K562 (cell line): ENCODE results near the gene INPP5D. TPM values are rescaled to one million over a fixed set of nuclear protein-coding genes. Genes with fewer than 3 reads are reported as not detected.

Experiments used
- HMGXB4 ChIP-seq: sonication (generic); formaldehyde crosslinking; IDR thresholded peaks from 2 replicates; pipeline ENCODE4 v1.8.1; 2023; ENCODE audit warnings: mild to moderate bottlenecking, missing genetic modification reagents
- HOXB6 ChIP-seq: fragments of 250-450 bp; sonication (Bioruptor Pico); IDR thresholded peaks from 2 replicates; pipeline ENCODE4 v1.5.1; 2022; ENCODE audit warnings: mild to moderate bottlenecking, borderline replicate concordance
- MTA1 ChIP-seq: fragments of 450-650 bp; IDR thresholded peaks from 2 replicates; pipeline ENCODE4 v1.6.1; 2017; ENCODE audit warnings: borderline replicate concordance
- NCOA1 ChIP-seq: fragments of 450-650 bp; IDR thresholded peaks from 2 replicates; pipeline ENCODE4 v1.6.1; 2016; ENCODE audit warnings: low read depth
- SPI1 ChIP-seq: IDR thresholded peaks from 2 replicates; pipeline ENCODE4 v1.6.1; 2011; ENCODE audit warnings: low read depth, low read length, control low read depth, borderline replicate concordance
- ZEB2 ChIP-seq: fragments of 450-650 bp; IDR thresholded peaks from 2 replicates; pipeline ENCODE4 v1.6.1; 2016
- ZNF175 ChIP-seq: fragments of 200-800 bp; sonication (Bioruptor generic); IDR thresholded peaks from 2 replicates; pipeline ENCODE4 v1.6.1; 2016; ENCODE audit warnings: low read depth, mild to moderate bottlenecking, missing genetic modification characterization, missing compliant biosample characterization
- ZNF282 ChIP-seq: sonication (generic); formaldehyde crosslinking; IDR thresholded peaks from 2 replicates; pipeline ENCODE4 v1.8.1; 2023; ENCODE audit warnings: missing genetic modification reagents
- polyA plus RNA-seq, 8 experiments: library from polyadenylated mRNA; depleted of rRNA in 4 of 8; stranded (reverse) in 5 of 8; unstranded in 3 of 8; fragments of >200 nt; fragmentation: Nextera tagmentation in 2 of 8; fragmentation: Illumina TruSeq in 1 of 8; extraction: Ambion mirVana in 2 of 8; extraction: Trizol in 1 of 8; gene quantifications; 2 replicates each; pipeline versions ENCODE4 v1.2.1 to v1.2.3, GENCODE V29; 2011 to 2014; ENCODE audit warnings: inconsistent platforms in 1 of 8, missing spikeins in 1 of 8
- total RNA-seq, 7 experiments: library from RNA; depleted of rRNA in 6 of 7; stranded (reverse); fragments of >200 nt in 6 of 7; fragmentation: Illumina TruSeq in 2 of 7; extraction: Trizol in 2 of 7; gene quantifications; 2 replicates each; pipeline versions ENCODE4 v1.2.1 to v1.2.3, GENCODE V29; 2011 to 2021; ENCODE audit warnings: low replicate concordance in 1 of 7
- TF ChIP-seq, protein P1 (sequence below): fragments of 200-800 bp; sonication (Bioruptor generic); IDR thresholded peaks from 2 replicates; pipeline ENCODE4 v1.6.1; 2017; ENCODE audit warnings: missing genetic modification characterization, missing compliant biosample characterization
- TF ChIP-seq, protein P2 (sequence below): conservative IDR thresholded peaks from 2 replicates; pipeline ENCODE4 v1.6.1; 2011; ENCODE audit warnings: low read depth, mild to moderate bottlenecking, low read length; ENCODE audit not compliant: control insufficient read depth
- TF ChIP-seq, protein P3 (sequence below): fragments of 450-650 bp; IDR thresholded peaks from 2 replicates; pipeline ENCODE4 v1.7.1; 2018; ENCODE audit warnings: mild to moderate bottlenecking, low read depth; ENCODE audit not compliant: partially characterized antibody

The INPP5D gene
- total and polyA plus RNA-seq, 9 of the 15 experiments (the other 6 are each of a cell fraction or from before 2014, with no cell fraction given) = 0.55 to 6.2 (median 2.2) TPM

GRCh38 chr2:233251306-233252116 lies 191.4 kb downstream of the INPP5D start, which contains the start of gene ATG16L1 (continued):
- TF ChIP-seq ZEB2 (no peak), NCOA1 (no peak), MTA1 (peak; percentile 96), HOXB6 (no peak), HMGXB4 (CRISPR knock-in tag) (no peak), ZNF282 (CRISPR knock-in tag) (no peak), SPI1 (no peak), ZNF175 (CRISPR knock-in tag) (no peak)
- TF ChIP-seq, protein P1, sequence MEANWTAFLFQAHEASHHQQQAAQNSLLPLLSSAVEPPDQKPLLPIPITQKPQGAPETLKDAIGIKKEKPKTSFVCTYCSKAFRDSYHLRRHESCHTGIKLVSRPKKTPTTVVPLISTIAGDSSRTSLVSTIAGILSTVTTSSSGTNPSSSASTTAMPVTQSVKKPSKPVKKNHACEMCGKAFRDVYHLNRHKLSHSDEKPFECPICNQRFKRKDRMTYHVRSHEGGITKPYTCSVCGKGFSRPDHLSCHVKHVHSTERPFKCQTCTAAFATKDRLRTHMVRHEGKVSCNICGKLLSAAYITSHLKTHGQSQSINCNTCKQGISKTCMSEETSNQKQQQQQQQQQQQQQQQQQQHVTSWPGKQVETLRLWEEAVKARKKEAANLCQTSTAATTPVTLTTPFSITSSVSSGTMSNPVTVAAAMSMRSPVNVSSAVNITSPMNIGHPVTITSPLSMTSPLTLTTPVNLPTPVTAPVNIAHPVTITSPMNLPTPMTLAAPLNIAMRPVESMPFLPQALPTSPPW = peak; percentile 70
- TF ChIP-seq, protein P2, sequence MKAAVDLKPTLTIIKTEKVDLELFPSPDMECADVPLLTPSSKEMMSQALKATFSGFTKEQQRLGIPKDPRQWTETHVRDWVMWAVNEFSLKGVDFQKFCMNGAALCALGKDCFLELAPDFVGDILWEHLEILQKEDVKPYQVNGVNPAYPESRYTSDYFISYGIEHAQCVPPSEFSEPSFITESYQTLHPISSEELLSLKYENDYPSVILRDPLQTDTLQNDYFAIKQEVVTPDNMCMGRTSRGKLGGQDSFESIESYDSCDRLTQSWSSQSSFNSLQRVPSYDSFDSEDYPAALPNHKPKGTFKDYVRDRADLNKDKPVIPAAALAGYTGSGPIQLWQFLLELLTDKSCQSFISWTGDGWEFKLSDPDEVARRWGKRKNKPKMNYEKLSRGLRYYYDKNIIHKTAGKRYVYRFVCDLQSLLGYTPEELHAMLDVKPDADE = peak; percentile 81
- TF ChIP-seq, protein P3, sequence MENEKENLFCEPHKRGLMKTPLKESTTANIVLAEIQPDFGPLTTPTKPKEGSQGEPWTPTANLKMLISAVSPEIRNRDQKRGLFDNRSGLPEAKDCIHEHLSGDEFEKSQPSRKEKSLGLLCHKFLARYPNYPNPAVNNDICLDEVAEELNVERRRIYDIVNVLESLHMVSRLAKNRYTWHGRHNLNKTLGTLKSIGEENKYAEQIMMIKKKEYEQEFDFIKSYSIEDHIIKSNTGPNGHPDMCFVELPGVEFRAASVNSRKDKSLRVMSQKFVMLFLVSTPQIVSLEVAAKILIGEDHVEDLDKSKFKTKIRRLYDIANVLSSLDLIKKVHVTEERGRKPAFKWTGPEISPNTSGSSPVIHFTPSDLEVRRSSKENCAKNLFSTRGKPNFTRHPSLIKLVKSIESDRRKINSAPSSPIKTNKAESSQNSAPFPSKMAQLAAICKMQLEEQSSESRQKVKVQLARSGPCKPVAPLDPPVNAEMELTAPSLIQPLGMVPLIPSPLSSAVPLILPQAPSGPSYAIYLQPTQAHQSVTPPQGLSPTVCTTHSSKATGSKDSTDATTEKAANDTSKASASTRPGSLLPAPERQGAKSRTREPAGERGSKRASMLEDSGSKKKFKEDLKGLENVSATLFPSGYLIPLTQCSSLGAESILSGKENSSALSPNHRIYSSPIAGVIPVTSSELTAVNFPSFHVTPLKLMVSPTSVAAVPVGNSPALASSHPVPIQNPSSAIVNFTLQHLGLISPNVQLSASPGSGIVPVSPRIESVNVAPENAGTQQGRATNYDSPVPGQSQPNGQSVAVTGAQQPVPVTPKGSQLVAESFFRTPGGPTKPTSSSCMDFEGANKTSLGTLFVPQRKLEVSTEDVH = peak; percentile 92
